Measurements from ENCODE around the gene COL11A1. TPM values are rescaled to one million over a fixed set of nuclear protein-coding genes. Genes with fewer than 3 reads are reported as not detected.
"Not testable (repeated sequence)": the region's sequence is repeated elsewhere in the genome, so short reads cannot be mapped to it uniquely, and the experiment has no call there.

COL11A1 gene
- polyA plus RNA-seq, 6 donors from 2014 or later, result not detected

DNA sequence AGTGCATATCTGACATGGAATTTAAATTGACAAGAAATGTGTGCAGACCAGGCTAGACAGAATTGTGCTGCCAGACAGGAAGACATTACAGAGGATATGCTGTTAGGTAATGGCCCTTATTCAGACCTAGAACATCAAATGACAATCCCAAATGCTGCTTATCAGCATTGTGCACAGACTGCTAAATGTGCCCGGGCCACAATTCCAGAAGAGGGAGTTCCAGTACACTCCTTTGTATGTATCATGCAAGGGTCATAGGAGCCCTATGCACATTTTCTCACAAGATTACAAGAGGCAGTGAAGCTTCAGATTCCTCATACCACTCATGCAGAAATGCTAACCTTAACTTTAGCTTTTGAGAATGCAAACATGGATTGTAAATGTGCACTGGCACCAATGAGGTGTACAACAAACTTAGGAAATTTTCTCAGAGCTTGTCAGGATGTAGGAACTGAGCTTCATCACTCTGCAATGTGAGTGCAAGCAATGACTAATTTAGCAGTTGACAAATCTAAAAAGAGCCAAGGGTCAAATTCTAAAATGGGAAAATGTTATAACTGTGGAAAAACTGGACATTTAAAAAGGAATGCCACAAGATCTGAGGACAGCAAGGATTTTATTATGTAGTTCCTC is 273.5 kb downstream of the COL11A1 start:
- Mint-ChIP-seq H3K4me3 (no peak overlapping the region), H3K4me1 (no peaks in the 10 kb centered on the region), H3K36me3 (no peaks in the 10 kb centered on the region), H3K27ac (no peak overlapping the region), H3K9me3 (peaks cover 0 to 20% (median 10%) of the 10 kb centered on the region in 7 donors), H3K27me3 (no peaks in the 10 kb centered on the region)
- DNase-seq (no peak), ATAC-seq (ENCODE audit: low read depth in 2 of 2) (no peak)

DNA sequence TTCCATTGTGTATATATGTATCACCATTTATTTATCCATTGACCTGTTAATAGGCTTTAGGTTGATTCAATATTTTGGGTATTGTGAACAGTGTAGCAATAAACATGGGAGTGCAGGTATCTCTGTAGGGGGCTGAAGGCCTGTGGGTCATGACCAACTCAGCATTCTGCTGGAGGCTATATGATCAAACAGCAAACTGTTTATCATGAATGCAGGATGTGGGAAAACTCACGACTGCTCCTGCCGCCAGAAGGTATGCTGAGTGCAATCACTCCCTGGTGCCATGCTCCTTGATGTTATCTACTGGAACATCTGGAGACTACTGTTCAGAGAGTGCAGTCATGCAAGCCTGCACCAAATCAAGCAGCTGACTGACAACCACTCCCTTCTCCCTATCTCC is 275.2 kb downstream of the COL11A1 start:
- no peak overlapping the region for H3K4me3 Mint-ChIP-seq
- no peaks in the 10 kb centered on the region for H3K27me3 Mint-ChIP-seq
- peaks cover 3 to 22% (median 9%) of the 10 kb centered on the region in 7 donors for H3K9me3 Mint-ChIP-seq
- no peak for DNase-seq
- H3K36me3 Mint-ChIP-seq, result no peaks in the 10 kb centered on the region
- ATAC-seq (ENCODE audit: low read depth in 2 of 2), result no peak
- H3K27ac Mint-ChIP-seq, result no peak overlapping the region
- H3K4me1 Mint-ChIP-seq, result no peaks in the 10 kb centered on the region

DNA sequence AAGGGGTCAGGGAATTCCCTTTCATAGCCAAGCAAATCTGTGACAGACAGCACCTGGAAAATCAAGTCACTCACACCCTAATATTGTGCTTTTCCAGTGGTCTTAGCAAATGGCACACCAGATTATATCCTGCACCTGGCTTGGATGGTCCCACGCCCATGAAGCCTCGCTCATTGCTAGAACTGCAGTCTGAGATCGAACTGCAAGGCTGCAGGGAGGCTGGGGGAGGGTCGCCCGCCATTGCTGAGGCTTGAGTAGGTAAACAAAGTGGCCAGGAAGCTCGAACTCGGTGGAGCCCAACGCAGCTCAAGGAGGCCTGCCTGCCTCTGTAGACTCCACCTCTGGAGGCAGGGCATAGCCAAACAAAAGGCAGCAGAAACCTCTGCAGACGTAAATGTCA is 281.6 kb downstream of the COL11A1 start:
- not testable (repeated sequence) for H3K4me1 Mint-ChIP-seq; H3K27me3 Mint-ChIP-seq; H3K27ac Mint-ChIP-seq; ATAC-seq (ENCODE audit: low read depth in 2 of 2); H3K4me3 Mint-ChIP-seq; H3K36me3 Mint-ChIP-seq; DNase-seq
- H3K9me3 Mint-ChIP-seq, result peaks cover 4 to 23% (median 7%) of the 10 kb centered on the region in 7 donors
